HEK293 (cell line): ENCODE results near the gene ERFE.

ENCODE experiments used
- BCL6B ChIP-seq: fragments of 450-650 bp; formaldehyde crosslinking; IDR thresholded peaks from 2 replicates; pipeline ENCODE4 v1.5.1; 2017; ENCODE audit warnings: missing biosample characterization, missing genetic modification characterization
- FEZF1 ChIP-seq: fragments of 450-650 bp; formaldehyde crosslinking; IDR thresholded peaks from 2 replicates; pipeline ENCODE4 v1.5.1; 2016; ENCODE audit warnings: missing biosample characterization, missing genetic modification characterization
- KLF1 ChIP-seq: fragments of 450-650 bp; formaldehyde crosslinking; IDR thresholded peaks from 2 replicates; pipeline ENCODE4 v1.5.1; 2016; ENCODE audit warnings: missing biosample characterization, missing genetic modification characterization
- PRDM4 ChIP-seq: fragments of 450-650 bp; formaldehyde crosslinking; IDR thresholded peaks from 2 replicates; pipeline ENCODE4 v1.5.1; 2017; ENCODE audit warnings: missing biosample characterization, missing genetic modification characterization
- SCRT1 ChIP-seq: fragments of 450-650 bp; formaldehyde crosslinking; IDR thresholded peaks from 2 replicates; pipeline ENCODE4 v1.5.1; 2016; ENCODE audit warnings: missing biosample characterization, missing genetic modification characterization, borderline replicate concordance
- SCRT2 ChIP-seq: fragments of 450-650 bp; formaldehyde crosslinking; IDR thresholded peaks from 2 replicates; pipeline ENCODE4 v1.5.1; 2016; ENCODE audit warnings: missing biosample characterization, missing genetic modification characterization
- SP7 ChIP-seq: fragments of 450-650 bp; formaldehyde crosslinking; IDR thresholded peaks from 2 replicates; pipeline ENCODE4 v1.5.1; 2016; ENCODE audit warnings: missing biosample characterization, missing genetic modification characterization
- WT1 ChIP-seq: fragments of 450-650 bp; formaldehyde crosslinking; IDR thresholded peaks from 2 replicates; pipeline ENCODE4 v1.5.1; 2016; ENCODE audit warnings: missing biosample characterization, missing genetic modification characterization
- ZBTB17 ChIP-seq: fragments of 450-650 bp; formaldehyde crosslinking; IDR thresholded peaks from 2 replicates; pipeline ENCODE4 v1.5.1; 2016; ENCODE audit warnings: missing biosample characterization, missing genetic modification characterization
- ZBTB21 ChIP-seq: fragments of 450-650 bp; formaldehyde crosslinking; IDR thresholded peaks from 2 replicates; pipeline ENCODE4 v1.5.1; 2017; ENCODE audit warnings: missing biosample characterization, missing genetic modification characterization
- ZFHX2 ChIP-seq: fragments of 450-650 bp; formaldehyde crosslinking; conservative IDR thresholded peaks from 2 replicates; pipeline ENCODE4 v1.5.1; 2016; ENCODE audit warnings: missing biosample characterization, missing genetic modification characterization
- ZNF133 ChIP-seq: fragments of 450-650 bp; formaldehyde crosslinking; IDR thresholded peaks from 2 replicates; pipeline ENCODE4 v1.5.1; 2016; ENCODE audit warnings: missing biosample characterization, missing genetic modification characterization
- ZNF292 ChIP-seq: fragments of 450-650 bp; formaldehyde crosslinking; IDR thresholded peaks from 2 replicates; pipeline ENCODE4 v1.5.1; 2016; ENCODE audit warnings: low read depth, missing biosample characterization, missing genetic modification characterization, borderline replicate concordance
- ZNF335 ChIP-seq: fragments of 450-650 bp; formaldehyde crosslinking; conservative IDR thresholded peaks from 2 replicates; pipeline ENCODE4 v1.5.1; 2016; ENCODE audit warnings: missing biosample characterization, missing genetic modification characterization
- ZNF501 ChIP-seq: fragments of 450-650 bp; formaldehyde crosslinking; IDR thresholded peaks from 2 replicates; pipeline ENCODE4 v1.5.1; 2016; ENCODE audit warnings: missing biosample characterization, missing genetic modification characterization
- ZNF555 ChIP-seq: fragments of 450-650 bp; formaldehyde crosslinking; conservative IDR thresholded peaks from 2 replicates; pipeline ENCODE4 v1.5.1; 2017; ENCODE audit warnings: missing biosample characterization, mild to moderate bottlenecking, missing genetic modification characterization, inconsistent platforms
- ZNF580 ChIP-seq: fragments of 450-650 bp; formaldehyde crosslinking; IDR thresholded peaks from 2 replicates; pipeline ENCODE4 v1.5.1; 2016; ENCODE audit warnings: missing biosample characterization, missing genetic modification characterization
- ZNF654 ChIP-seq: fragments of 450-650 bp; formaldehyde crosslinking; IDR thresholded peaks from 2 replicates; pipeline ENCODE4 v1.5.1; 2016; ENCODE audit warnings: low read depth, missing biosample characterization, missing genetic modification characterization
- ZNF660 ChIP-seq: fragments of 450-650 bp; IDR thresholded peaks from 2 replicates; pipeline ENCODE4 v1.5.1; 2018; ENCODE audit warnings: missing biosample characterization, mild to moderate bottlenecking, missing genetic modification characterization
- ZNF776 ChIP-seq: fragments of 450-650 bp; formaldehyde crosslinking; IDR thresholded peaks from 2 replicates; pipeline ENCODE4 v1.5.0; 2017; ENCODE audit warnings: missing biosample characterization, missing genetic modification characterization, borderline replicate concordance
- ZSCAN5A ChIP-seq: fragments of 450-650 bp; formaldehyde crosslinking; IDR thresholded peaks from 2 replicates; pipeline ENCODE4 v1.5.1; 2016; ENCODE audit warnings: missing biosample characterization, missing genetic modification characterization
- TF ChIP-seq, protein P1 (sequence below): fragments of 450-650 bp; formaldehyde crosslinking; IDR thresholded peaks from 2 replicates; pipeline ENCODE4 v1.5.1; 2017; ENCODE audit warnings: missing biosample characterization, missing genetic modification characterization
- TF ChIP-seq, protein P2 (sequence below): fragments of 450-650 bp; formaldehyde crosslinking; conservative IDR thresholded peaks from 2 replicates; pipeline ENCODE4 v1.5.1; 2016; ENCODE audit warnings: low read depth, missing biosample characterization, missing genetic modification characterization
- TF ChIP-seq, protein P3 (sequence below): fragments of 450-650 bp; formaldehyde crosslinking; IDR thresholded peaks from 2 replicates; pipeline ENCODE4 v1.5.1; 2016; ENCODE audit warnings: missing biosample characterization, missing genetic modification characterization
- TF ChIP-seq, protein P4 (sequence below): fragments of 450-650 bp; formaldehyde crosslinking; IDR thresholded peaks from 2 replicates; pipeline ENCODE4 v1.5.1; 2016; ENCODE audit warnings: missing biosample characterization, missing genetic modification characterization

Gene ERFE

GRCh38 chr2:238169708-238170251 is 11.0 kb downstream of the ERFE start (continued):
- TF ChIP-seq ZSCAN5A (no peak), ZBTB17 (tag by site-specific recombination) (peak; percentile 88), ZNF580 (peak; percentile 77; the same call in 1 of the 2 replicates), ZNF776 (tag by site-specific recombination) (no peak), ZFHX2 (tag by site-specific recombination) (peak; percentile 84), SCRT2 (tag by site-specific recombination) (no peak), SCRT1 (no peak), ZNF654 (no peak), FEZF1 (no peak), ZNF133 (tag by site-specific recombination) (no peak), BCL6B (no peak), WT1 (0 out of 2 replicates have a peak, but pooled peaks have one; percentile 38), ZNF335 (0 out of 2 replicates have a peak, but pooled peaks have one; percentile 42), ZNF501 (no peak), SP7 (no peak; the same call in 1 of the 2 replicates), ZBTB21 (no peak), KLF1 (tag by site-specific recombination) (no peak), ZNF555 (tag by site-specific recombination) (no peak), ZNF660 (tag by site-specific recombination) (no peak), PRDM4 (no peak), ZNF292 (tag by site-specific recombination) (no peak)
- TF ChIP-seq, protein P1, sequence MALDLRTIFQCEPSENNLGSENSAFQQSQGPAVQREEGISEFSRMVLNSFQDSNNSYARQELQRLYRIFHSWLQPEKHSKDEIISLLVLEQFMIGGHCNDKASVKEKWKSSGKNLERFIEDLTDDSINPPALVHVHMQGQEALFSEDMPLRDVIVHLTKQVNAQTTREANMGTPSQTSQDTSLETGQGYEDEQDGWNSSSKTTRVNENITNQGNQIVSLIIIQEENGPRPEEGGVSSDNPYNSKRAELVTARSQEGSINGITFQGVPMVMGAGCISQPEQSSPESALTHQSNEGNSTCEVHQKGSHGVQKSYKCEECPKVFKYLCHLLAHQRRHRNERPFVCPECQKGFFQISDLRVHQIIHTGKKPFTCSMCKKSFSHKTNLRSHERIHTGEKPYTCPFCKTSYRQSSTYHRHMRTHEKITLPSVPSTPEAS (tag by site-specific recombination), result no peak
- TF ChIP-seq, protein P2, sequence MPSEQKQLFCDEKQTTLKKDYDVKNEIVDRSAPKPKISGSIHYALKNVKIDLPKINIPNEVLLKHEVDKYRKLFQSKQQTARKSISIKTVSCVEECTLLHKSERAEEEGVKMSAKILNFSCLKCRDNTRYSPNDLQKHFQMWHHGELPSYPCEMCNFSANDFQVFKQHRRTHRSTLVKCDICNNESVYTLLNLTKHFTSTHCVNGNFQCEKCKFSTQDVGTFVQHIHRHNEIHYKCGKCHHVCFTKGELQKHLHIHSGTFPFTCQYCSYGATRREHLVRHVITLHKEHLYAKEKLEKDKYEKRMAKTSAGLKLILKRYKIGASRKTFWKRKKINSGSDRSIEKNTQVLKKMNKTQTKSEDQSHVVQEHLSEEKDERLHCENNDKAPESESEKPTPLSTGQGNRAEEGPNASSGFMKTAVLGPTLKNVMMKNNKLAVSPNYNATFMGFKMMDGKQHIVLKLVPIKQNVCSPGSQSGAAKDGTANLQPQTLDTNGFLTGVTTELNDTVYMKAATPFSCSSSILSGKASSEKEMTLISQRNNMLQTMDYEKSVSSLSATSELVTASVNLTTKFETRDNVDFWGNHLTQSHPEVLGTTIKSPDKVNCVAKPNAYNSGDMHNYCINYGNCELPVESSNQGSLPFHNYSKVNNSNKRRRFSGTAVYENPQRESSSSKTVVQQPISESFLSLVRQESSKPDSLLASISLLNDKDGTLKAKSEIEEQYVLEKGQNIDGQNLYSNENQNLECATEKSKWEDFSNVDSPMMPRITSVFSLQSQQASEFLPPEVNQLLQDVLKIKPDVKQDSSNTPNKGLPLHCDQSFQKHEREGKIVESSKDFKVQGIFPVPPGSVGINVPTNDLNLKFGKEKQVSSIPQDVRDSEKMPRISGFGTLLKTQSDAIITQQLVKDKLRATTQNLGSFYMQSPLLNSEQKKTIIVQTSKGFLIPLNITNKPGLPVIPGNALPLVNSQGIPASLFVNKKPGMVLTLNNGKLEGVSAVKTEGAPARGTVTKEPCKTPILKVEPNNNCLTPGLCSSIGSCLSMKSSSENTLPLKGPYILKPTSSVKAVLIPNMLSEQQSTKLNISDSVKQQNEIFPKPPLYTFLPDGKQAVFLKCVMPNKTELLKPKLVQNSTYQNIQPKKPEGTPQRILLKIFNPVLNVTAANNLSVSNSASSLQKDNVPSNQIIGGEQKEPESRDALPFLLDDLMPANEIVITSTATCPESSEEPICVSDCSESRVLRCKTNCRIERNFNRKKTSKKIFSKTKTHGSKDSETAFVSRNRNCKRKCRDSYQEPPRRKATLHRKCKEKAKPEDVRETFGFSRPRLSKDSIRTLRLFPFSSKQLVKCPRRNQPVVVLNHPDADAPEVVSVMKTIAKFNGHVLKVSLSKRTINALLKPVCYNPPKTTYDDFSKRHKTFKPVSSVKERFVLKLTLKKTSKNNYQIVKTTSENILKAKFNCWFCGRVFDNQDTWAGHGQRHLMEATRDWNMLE (tag by site-specific recombination), result 0 out of 2 replicates have a peak, but pooled peaks have one; percentile 3
- TF ChIP-seq, protein P3, sequence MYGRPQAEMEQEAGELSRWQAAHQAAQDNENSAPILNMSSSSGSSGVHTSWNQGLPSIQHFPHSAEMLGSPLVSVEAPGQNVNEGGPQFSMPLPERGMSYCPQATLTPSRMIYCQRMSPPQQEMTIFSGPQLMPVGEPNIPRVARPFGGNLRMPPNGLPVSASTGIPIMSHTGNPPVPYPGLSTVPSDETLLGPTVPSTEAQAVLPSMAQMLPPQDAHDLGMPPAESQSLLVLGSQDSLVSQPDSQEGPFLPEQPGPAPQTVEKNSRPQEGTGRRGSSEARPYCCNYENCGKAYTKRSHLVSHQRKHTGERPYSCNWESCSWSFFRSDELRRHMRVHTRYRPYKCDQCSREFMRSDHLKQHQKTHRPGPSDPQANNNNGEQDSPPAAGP (tag by site-specific recombination), result no peak
- TF ChIP-seq, protein P4, sequence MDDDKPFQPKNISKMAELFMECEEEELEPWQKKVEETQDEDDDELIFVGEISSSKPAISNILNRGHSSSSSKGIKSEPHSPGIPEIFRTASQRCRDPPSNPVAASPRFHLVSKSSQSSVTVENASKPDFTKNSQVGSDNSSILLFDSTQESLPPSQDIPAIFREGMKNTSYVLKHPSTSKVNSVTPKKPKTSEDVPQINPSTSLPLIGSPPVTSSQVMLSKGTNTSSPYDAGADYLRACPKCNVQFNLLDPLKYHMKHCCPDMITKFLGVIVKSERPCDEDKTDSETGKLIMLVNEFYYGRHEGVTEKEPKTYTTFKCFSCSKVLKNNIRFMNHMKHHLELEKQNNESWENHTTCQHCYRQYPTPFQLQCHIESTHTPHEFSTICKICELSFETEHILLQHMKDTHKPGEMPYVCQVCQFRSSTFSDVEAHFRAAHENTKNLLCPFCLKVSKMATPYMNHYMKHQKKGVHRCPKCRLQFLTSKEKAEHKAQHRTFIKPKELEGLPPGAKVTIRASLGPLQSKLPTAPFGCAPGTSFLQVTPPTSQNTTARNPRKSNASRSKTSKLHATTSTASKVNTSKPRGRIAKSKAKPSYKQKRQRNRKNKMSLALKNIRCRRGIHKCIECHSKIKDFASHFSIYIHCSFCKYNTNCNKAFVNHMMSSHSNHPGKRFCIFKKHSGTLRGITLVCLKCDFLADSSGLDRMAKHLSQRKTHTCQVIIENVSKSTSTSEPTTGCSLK (tag by site-specific recombination), result no peak
